Endometrial microvascular endothelial cells (primary cell): ENCODE data around the gene PPP1R13L. TPM values are rescaled to one million over a fixed set of nuclear protein-coding genes. Genes with fewer than 3 reads are reported as not detected.
"Not testable (repeated sequence)": the region's sequence is repeated elsewhere in the genome, so short reads cannot be mapped to it uniquely, and the experiment has no call there.

ENCODE experiments used
- in situ Hi-C: cut with HindIII; loops from 2 replicates; pipeline ENCODE4 v1.10.0; 2017; ENCODE audit warnings: low sequenced_read_pairs, low pct_unique_long_range_greater_than_20kb; ENCODE audit errors: inconsistent ontology term
- total RNA-seq: library from RNA; depleted of rRNA; stranded (reverse); fragments of >200 nt; gene quantifications from one replicate; pipeline ENCODE4 v1.2.3, GENCODE V29; 2015; ENCODE audit errors: inconsistent ontology term

The PPP1R13L gene
- total RNA-seq, 1 donor from 2014 or later, result 28.9 TPM

DNA sequence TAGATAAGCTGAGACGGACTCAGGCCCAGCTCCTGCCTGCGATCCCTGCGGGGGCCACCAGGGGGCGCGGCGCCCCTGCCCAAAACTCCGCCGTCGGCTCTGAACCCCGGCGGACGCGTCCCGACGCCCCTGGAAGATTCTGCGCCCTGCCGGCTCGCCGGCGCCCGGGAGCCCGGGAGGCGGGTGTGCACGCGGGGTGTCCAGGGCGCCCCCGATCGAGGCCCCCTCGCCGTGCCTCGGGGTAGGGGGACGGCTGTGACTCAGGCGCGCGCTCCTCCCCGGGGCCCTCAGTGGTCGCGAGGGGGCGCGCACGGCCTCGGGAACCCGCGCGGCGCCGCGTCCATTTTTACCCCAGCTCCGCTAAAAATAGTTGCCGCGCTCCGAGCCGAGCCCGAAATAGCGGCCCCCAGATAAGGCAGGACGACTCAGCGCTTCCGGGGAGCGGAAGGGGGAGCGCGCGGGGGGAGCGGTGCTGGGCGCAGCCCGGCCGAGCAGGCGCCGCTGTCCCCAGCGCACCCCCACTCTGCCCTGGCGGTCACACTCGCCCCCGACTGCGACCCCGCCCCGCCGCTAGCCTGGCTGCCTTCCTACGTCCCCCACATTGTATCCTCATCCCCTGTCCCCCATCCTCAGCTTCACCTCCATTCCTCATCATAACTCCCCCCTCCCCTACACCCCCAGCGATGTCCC, 34.8 kb upstream of the PPP1R13L start:
- in situ Hi-C loops, result no loop called here

GRCh38 chr19:45439190-45439568, 34.3 kb upstream of the PPP1R13L start:
- in situ Hi-C loops, result no loop called here

DNA sequence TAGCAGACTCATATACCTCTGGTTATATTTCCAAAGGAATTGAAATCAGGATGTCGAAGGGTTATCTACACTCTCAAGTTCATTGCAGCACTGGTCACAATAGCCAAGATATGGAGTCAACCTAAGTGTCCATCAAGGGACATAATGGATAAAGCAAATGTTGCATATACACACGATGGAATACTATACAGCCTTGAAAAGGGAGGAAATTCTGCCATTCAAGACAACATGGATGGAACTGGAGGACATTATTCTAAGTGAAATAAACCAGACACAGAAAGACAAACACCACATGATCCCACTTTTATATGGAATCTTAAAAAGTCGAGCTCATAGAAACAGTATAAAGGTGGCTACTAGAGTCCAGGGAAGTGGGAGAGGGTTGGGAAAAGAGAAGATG, 32.5 kb upstream of the PPP1R13L start:
- in situ Hi-C loops, result no loop called here

DNA sequence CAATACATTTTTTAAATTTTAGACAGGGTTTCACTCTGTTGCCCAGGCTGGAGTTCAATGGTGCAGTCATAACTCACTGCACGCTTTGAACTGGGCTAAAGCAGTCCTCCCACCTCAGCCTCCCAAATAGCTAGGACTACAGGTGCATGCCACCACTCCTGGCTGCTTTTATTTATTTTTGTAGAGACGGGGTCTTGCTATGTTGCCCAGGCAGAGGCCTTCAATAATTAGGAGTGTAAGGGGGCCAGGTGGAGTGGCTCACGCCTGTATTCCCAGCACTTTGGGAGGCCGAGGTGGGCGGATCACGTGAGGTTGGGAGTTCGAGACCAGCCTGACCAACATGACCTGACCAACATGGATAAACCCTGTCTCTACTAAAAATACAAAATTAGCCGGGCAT, 27.7 kb upstream of the PPP1R13L start:
- in situ Hi-C loops, result not testable (repeated sequence)

GRCh38 chr19:45431008-45431407, 26.1 kb upstream of the PPP1R13L start:
- in situ Hi-C loops, result not testable (repeated sequence)

GRCh38 chr19:45429896-45430295, 25.0 kb upstream of the PPP1R13L start:
- in situ Hi-C loops, result not testable (repeated sequence)

DNA sequence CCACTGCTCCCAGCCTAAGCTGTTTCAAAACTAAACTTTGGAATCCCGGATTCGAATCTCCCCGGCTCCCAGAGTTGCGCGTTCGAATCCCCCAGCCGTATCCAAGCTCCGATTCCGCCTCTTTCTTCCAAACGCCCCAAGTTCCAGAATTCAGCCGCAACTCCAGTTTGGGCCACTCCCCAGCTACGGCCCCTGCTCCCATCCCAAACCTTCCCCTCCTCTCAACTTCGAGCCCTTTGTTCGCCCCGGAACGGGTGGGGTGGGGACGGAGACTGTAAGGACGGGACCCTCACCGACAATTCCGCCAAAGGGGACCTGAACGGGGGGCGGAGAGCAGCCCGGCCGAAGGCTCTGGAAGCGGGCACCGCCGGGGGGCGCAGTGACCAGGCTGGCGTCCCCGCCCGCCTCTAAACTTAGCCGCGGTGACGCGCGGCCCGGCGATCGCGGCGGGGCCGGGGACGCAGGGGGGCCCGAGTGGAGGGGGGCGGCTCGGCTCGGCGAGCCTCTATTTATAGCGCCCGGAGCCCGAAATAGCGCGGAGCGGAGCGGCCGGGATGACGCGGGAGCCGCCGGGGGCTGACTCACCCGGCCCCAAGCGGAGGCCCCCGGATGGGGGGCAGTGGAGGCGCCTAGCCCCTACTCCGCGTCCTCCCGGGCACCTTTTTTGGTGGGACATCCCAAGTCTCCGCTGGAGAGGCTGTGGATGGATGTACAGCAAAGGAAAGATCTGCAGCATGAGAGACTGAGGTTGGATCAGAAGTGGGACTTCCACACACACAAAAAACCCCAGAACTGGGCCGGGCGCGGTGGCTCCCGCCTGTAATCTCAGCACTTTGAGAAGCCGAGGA, 23.7 kb upstream of the PPP1R13L start:
- in situ Hi-C loops, result no loop called here

DNA sequence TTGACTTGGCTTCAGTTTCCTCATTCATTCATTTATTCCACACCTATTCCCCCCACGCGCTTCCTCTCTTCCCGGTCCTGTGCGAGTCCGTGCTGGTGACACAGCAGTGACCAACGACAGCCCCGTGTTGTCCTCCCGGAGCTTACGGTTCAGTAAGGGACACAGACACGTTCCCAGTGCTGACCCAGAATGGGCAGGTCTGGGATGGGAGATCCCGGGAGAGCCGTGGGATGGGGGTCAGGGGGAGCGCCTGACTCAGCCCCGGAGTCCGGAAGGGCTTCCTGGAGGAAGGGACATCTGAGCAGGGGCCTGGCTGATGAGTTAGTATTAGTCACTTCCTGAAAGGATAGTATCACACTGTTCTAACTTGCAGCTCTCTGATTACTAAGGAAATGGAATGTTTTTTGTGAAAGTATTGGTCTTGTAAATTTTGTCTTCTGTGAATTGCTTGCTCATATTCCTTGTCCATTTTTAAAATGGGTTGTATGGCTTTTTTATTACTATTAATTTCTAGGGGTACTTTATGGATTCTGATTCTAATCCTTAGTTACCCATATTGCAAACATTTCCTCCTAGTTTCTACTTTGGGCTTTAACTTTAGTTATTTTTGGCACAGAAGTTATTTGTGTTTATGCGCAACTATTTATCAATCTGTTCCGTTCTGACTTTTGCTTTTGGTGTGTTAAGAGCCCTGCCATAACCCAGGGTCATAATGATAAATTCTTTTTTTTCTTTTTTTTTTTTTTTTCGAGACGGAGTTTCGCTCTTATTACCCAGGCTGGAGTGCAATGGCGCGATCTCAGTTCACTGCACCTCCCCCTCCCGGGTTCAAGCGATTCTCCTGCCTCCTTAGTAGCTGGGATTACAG, 19.6 kb upstream of the PPP1R13L start:
- in situ Hi-C loops, result no loop called here

- in situ Hi-C loops, result no loop called here
Observed at GRCh38 chr19:45423589-45424190, 18.8 kb upstream of the PPP1R13L start, which contains the start of gene ERCC1. Gene ERCC1 (minus strand): TSS chr19:45423917. CDS start chr19:45423374, 543 bp downstream.

- in situ Hi-C loops, result no loop called here
Observed at GRCh38 chr19:45423033-45423588, 18.2 kb upstream of the PPP1R13L start.

DNA sequence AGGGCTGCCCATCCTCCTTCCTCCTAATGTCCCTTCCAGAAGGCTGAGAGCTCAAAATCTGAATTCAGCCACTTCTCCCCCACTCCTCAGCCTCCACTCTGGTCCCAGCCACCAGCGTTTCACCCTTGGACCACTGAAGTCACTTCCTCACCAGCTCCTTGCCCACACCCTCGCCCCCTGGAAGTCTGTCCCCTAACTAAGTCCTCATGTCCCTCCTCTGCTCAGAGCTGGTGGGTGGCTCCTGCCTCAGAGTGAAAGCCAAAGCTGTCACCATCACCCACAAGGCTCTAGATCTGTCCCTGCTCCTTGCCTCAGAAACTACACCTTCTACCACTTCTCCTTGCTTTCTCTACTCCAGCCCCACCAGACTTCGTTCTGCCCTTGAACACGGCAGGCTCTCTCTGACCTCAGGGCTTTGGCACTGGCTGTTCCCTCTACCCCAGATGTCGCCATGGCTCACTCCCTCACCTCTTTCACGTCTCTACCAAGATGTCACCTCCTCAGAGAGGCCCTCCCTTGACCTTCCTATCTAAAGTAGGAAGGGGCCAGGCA, 17.2 kb upstream of the PPP1R13L start:
- in situ Hi-C loops, result no loop called here

DNA sequence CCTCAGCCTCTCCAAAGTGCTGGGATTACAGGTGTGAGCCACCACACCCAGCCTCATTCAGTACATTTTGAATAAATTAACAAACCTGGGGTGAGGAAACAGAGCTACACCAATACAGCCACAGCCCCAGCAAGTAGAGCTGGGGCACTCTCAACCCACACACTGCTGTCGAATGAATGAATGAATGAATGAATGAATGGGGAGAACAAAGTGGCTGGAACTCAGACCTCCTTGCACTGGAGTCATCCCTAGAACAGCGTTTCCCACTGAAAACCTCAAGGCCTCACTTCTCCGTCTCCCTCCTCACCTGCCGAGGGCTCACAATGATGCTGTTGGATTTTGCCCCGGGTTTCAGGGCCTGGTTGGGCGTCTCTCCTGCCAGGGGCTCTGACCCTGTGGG, 16.0 kb upstream of the PPP1R13L start:
- in situ Hi-C loops, result no loop called here

DNA sequence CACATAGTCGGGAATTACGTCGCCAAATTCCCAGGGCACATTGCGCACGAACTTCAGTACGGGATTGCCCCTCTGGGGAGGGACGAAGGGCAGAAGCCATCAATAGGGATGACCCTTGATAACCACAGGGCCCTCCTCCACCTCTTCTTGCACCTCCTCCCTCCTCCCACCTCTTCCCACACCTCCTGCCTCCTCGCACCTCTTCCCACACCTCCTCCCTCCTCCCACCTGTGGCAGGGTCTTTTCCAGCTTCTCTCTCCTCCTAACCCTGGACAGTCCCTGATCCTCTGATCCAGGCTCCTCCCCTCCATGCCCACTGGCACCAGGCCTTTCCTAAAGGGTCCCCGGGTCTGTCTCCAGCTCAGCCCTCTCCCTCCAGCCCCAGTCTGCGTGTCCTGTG, 15.5 kb upstream of the PPP1R13L start:
- in situ Hi-C loops, result no loop called here

GRCh38 chr19:45419895-45420294, 15.0 kb upstream of the PPP1R13L start:
- in situ Hi-C loops, result no loop called here

- in situ Hi-C loops, result no loop called here
Observed at GRCh38 chr19:45419396-45419795, 14.5 kb upstream of the PPP1R13L start.

GRCh38 chr19:45418802-45419201, 13.9 kb upstream of the PPP1R13L start:
- in situ Hi-C loops, result no loop called here

DNA sequence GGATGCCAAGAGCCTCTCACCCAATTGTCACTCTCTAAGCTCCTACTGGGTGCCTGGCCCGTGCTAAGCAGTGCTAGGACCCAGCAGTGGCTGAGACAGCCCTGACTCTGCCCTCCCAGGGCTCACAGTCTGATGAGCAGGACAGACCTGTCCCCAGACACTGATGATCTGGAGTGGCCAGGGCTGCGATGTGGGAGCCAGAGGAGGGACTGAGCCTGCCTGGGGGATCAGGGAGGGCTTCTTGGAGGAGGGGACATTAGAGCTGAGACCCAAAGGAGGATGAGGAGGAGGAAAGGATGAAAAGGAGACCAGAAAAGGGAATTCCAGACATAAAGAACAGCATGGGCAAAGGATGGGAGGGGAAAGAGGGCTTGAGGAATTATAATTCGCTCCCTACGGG, 12.3 kb upstream of the PPP1R13L start:
- in situ Hi-C loops, result no loop called here

GRCh38 chr19:45414468-45414867, 9.6 kb upstream of the PPP1R13L start:
- in situ Hi-C loops, result no loop called here
